ENCODE measurements around the gene TFEC.
A peak's percentile ranks its signal among the peaks of the same experiment; 100 is the strongest.

GRCh38 chr7:116030651-116031276, at the start of gene TFEC:
- TF ChIP-seq MAFK (IDR thresholded peaks at IDR 0.05; ENCODE audit: partially characterized antibody) (peak; percentile 14), CTCF (IDR thresholded peaks at IDR 0.05) (no peak), REST (IDR thresholded peaks at IDR 0.05) (no peak), POLR2A (IDR thresholded peaks at IDR 0.05; ENCODE audit: low read length) (no peak), MAX (IDR thresholded peaks at IDR 0.05) (no peak), MAZ (IDR thresholded peaks at IDR 0.05; ENCODE audit: borderline replicate concordance, low read depth, low read length) (no peak)

Data from A549 (cell line).